DOHH2 (cell line): ENCODE measurements around the gene LRTM2.

Experiments
- EZH2phosphoT487 ChIP-seq: fragments of 200-600 bp; sonication (generic); IDR thresholded peaks from 2 replicates; pipeline ENCODE4 v1.6.1; 2017; ENCODE audit warnings: borderline replicate concordance, mild to moderate bottlenecking, antibody characterized with exemption, low read length, moderate library complexity, mixed read lengths
- TF ChIP-seq, protein P1 (sequence below): fragments of 200-600 bp; sonication (generic); IDR thresholded peaks from one replicate; pipeline ENCODE4 v1.5.1; 2014; ENCODE audit warnings: antibody characterized with exemption, mild to moderate bottlenecking, low read depth, low read length; ENCODE audit not compliant: poor library complexity, severe bottlenecking

DNA sequence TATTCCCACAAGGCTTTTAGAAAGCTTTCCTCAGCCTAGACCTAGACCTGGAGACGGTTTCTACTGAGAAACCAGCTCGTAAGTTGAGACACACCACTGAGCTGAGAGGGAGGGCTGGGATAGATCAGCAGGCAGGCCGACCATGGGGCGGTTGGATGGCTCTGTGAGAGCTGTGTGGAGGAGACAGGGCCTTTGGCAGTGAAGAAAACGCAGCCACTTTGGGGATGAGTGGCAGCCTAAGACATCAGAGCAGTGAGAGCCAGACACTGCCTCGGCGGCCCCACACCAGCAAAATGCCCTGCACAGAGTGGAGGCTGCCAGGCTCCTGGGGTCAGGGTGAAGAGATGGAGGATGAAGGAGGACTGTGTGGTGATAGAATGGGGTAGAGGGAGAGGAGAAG, 52.1 kb downstream of the LRTM2 start:
- TF ChIP-seq, protein P1, sequence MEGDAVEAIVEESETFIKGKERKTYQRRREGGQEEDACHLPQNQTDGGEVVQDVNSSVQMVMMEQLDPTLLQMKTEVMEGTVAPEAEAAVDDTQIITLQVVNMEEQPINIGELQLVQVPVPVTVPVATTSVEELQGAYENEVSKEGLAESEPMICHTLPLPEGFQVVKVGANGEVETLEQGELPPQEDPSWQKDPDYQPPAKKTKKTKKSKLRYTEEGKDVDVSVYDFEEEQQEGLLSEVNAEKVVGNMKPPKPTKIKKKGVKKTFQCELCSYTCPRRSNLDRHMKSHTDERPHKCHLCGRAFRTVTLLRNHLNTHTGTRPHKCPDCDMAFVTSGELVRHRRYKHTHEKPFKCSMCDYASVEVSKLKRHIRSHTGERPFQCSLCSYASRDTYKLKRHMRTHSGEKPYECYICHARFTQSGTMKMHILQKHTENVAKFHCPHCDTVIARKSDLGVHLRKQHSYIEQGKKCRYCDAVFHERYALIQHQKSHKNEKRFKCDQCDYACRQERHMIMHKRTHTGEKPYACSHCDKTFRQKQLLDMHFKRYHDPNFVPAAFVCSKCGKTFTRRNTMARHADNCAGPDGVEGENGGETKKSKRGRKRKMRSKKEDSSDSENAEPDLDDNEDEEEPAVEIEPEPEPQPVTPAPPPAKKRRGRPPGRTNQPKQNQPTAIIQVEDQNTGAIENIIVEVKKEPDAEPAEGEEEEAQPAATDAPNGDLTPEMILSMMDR, result no peak
- no peak for TF ChIP-seq EZH2phosphoT487
